Articular chondrocyte of knee joint (primary cell): ENCODE results near the gene ZSCAN5B. TPM values are rescaled to one million over a fixed set of nuclear protein-coding genes. Genes with fewer than 3 reads are reported as not detected.

ENCODE experiments used
- total RNA-seq: library from RNA; depleted of rRNA; stranded (reverse); fragments of >200 nt; gene quantifications from 2 replicates; pipeline ENCODE4 v1.2.3, GENCODE V29; 2012

ZSCAN5B gene, protein sequence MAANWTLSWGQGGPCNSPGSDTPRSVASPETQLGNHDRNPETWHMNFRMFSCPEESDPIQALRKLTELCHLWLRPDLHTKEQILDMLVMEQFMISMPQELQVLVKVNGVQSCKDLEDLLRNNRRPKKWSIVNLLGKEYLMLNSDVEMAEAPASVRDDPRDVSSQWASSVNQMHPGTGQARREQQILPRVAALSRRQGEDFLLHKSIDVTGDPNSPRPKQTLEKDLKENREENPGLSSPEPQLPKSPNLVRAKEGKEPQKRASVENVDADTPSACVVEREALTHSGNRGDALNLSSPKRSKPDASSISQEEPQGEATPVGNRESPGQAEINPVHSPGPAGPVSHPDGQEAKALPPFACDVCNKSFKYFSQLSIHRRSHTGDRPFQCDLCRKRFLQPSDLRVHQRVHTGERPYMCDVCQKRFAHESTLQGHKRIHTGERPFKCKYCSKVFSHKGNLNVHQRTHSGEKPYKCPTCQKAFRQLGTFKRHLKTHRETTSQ
- total RNA-seq: not detected in 2 replicates

DNA sequence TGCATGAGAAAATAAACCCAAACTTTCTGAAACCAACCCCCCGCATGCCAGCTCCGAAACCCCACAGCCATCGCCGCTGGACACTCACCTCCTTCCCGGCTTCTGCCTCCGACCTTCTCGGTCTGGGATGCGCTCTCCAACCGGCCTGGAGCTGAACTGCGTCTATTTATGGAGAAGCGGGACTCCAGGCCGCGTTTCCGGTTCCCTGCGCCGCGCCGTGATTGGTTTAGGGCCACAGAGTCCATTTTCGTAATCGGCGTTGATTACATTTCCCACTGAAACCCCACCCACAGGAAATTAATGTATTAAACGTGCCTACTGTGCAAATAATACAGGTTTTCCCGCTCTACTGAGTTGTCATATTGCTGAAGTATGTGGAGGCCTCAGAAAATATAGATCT, at the start of gene ZSCAN5B:
Gene ZSCAN5B (minus strand): TSS at position 138 of the 400 bp plus-strand sequence. CDS start 4,731 bp downstream, outside the sequence.

GRCh38 chr19:56201973-56202372, 4.4 kb upstream of the ZSCAN5B start, which contains the start of gene ZSCAN5C:
Gene ZSCAN5C, plus strand, starts transcription at chr19:56202273. Its CDS starts 3,641 bp downstream, at chr19:56205914.

DNA sequence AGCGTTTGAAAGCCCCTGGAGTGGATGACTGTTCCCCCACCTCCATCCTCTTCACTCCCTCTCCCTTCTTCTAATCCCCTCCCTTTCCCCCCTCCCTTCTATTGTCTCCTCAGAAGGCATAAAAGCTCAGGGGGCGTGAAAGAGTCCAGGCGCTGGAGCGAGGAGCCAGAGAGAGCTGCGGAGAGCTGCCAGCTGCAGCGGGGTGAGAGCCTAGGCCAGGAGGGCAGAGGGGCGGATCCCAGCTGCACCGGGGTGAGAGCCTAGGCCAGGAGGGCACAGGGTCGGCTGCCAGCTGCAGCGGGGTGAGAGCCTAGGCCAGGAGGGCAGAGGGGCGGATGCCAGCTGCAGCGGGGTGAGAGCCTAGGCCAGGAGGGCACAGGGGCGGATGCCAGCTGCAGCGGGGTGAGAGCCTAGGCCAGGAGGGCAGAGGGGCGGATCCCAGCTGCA, 21.7 kb downstream of the ZSCAN5B start, which contains the start of gene GALP:
Gene GALP (plus strand): TSS at position 148 of the 447 bp plus-strand sequence. CDS start 1,101 bp downstream, outside the sequence.

DNA sequence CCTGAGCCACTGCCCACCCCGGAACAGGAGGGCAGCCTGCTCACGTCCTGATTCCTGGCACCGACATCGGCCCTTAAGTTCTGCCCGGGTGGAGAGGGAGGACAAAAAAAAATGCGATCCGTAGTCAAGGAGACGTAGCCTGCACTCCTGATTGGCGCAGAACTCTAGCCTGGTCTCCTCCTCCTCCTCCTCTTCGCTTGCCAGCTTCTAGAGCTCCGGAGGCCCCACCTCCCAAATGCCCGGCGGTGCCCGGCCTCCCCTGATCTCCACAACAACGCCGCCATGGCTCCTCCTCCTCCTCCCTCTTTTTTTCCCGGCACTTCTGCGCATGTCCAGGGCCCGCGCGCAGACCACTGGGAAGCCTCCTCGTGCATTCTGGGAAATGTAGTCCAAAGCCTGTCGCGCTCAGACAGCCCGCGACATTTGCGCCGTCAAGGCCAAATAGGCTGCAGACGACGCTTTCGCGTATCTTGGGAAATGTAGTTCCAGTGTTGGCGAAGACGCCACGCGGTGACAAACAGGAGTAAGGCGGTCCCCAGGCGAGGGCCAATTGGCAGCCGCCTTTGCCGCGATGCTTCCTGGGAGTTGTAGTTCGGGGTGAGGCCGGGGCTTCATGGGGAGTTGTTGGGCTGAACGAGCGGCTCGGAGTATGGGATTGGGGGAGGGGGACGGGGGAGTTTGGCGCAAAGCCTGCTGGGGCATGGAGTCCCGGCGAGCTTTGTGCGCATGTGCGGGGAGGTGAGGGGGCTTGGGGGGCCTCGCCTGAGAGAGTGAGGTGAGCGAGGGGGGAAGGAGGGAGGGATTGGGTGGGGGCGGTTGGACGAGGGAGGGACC, 56.8 kb downstream of the ZSCAN5B start, which contains the start of gene ZNF444:
Gene ZNF444 (plus strand): TSS at position 705 of the 834 bp plus-strand sequence. CDS start 5,625 bp downstream, outside the sequence.

Other genes with a start within 250 kb of the ZSCAN5B start
- not detected in 2 replicates for gene NLRP8, start 250.0 kb downstream of the ZSCAN5B start, total RNA-seq
- gene NLRP5, start 211.0 kb downstream of the ZSCAN5B start, total RNA-seq: not detected in 2 replicates
- gene ZNF787, start 76.5 kb downstream of the ZSCAN5B start, total RNA-seq: 12.0 and 12.8 TPM in 2 replicates
- 8.1 and 9.9 TPM in 2 replicates for gene ZNF444, start 56.5 kb downstream of the ZSCAN5B start, total RNA-seq
- gene GALP, start 21.8 kb downstream of the ZSCAN5B start, total RNA-seq: not detected in 2 replicates
- gene ZSCAN5C, start 4.5 kb upstream of the ZSCAN5B start, total RNA-seq: not detected in 2 replicates
- gene EDDM13, start 75.0 kb upstream of the ZSCAN5B start, total RNA-seq: not detected in 2 replicates
- 5.7 and 7.6 TPM in 2 replicates for gene ZSCAN5A, start 117.1 kb upstream of the ZSCAN5B start, total RNA-seq
- gene ZNF582, start 195.8 kb upstream of the ZSCAN5B start, total RNA-seq: 2.3 and 3.7 TPM in 2 replicates
- gene ZNF583, start 206.5 kb upstream of the ZSCAN5B start, total RNA-seq: 9.7 and 13.5 TPM in 2 replicates